H1 (cell line): ENCODE measurements around the gene C5orf52. TPM values are rescaled to one million over a fixed set of nuclear protein-coding genes. Genes with fewer than 3 reads are reported as not detected.

Source experiments
- CTCF ChIA-PET: fragments of 300-600 bp; sonication (Branson Sonifier 250); formaldehyde crosslinking; loops from one replicate; lab custom pipeline; 2021; ENCODE audit not compliant: partially characterized antibody; lab: Charles Lee
- POLR2A ChIA-PET: fragments of 300-600 bp; sonication (Branson Sonifier 250); formaldehyde crosslinking; loops from one replicate; lab custom pipeline; 2021; ENCODE audit warnings: inconsistent platforms; ENCODE audit not compliant: partially characterized antibody; lab: Charles Lee
- DNase-seq, 2 experiments: peaks; one replicate each; pipeline versions ENCODE4 v3.0.0 to v3.0.0-alpha.2; 2010 to 2022; ENCODE audit warnings: low spot score in 2 of 2, low read depth in 1 of 2, mixed read lengths in 1 of 2
- FAIRE-seq: peaks from 2 replicates; lab custom pipeline; 2011; peaks lifted over from hg19 to GRCh38; lab: Jason Lieb, UNC
- H2AFZ ChIP-seq: 2 replicates; pipeline ENCODE4 v1.8.1; 2012; ENCODE audit warnings: low read length, inconsistent platforms
- H2AK5ac ChIP-seq: 2 replicates; pipeline ENCODE4 v1.6.1; 2013; ENCODE audit warnings: low read depth, low read length
- H2BK120ac ChIP-seq: replicated peaks from 2 replicates; pipeline ENCODE3; 2013; ENCODE audit warnings: low read depth, low read length, inconsistent platforms
- H2BK12ac ChIP-seq: 2 replicates; pipeline ENCODE4 v1.6.1; 2013; ENCODE audit warnings: low read depth, low read length
- H2BK15ac ChIP-seq: 2 replicates; pipeline ENCODE4 v1.6.1; 2013; ENCODE audit warnings: low read length
- H2BK20ac ChIP-seq: 2 replicates; pipeline ENCODE4 v1.6.1; 2013; ENCODE audit warnings: low read length
- H2BK5ac ChIP-seq: 2 replicates; pipeline ENCODE4 v1.6.1; 2013; ENCODE audit warnings: low read depth, low read length
- H3K14ac ChIP-seq: 2 replicates; pipeline ENCODE4 v1.6.1; 2013; ENCODE audit warnings: inconsistent platforms; ENCODE audit not compliant: insufficient read length
- H3K18ac ChIP-seq: 2 replicates; pipeline ENCODE4 v1.6.1; 2013; ENCODE audit warnings: low read length; ENCODE audit errors: extremely low read depth
- H3K23ac ChIP-seq: 2 replicates; pipeline ENCODE4 v1.6.1; 2013; ENCODE audit warnings: inconsistent platforms; ENCODE audit not compliant: insufficient read length
- H3K23me2 ChIP-seq: 2 replicates; pipeline ENCODE4 v1.6.1; 2013; ENCODE audit warnings: low read depth, low read length
- H3K27ac ChIP-seq: 2 replicates; pipeline ENCODE4 v1.6.1; 2011; ENCODE audit warnings: low read depth, low read length, inconsistent platforms
- H3K27me3 ChIP-seq, 4 experiments: replicated peaks in 1 of 4; 1 replicate in 1 of 4; 2 replicates in 3 of 4; pipeline versions ENCODE4 v1.6.1 to v1.8.1; 2011 to 2013; ENCODE audit warnings: low read length in 3 of 4, mild to moderate bottlenecking in 3 of 4, inconsistent platforms in 2 of 4, mixed read lengths in 2 of 4, moderate library complexity in 1 of 4; ENCODE audit not compliant: control insufficient read depth in 3 of 4, insufficient read depth in 3 of 4; ENCODE audit errors: extremely low read depth in 1 of 4
- H3K36me3 ChIP-seq, 4 experiments: 2 replicates each; pipeline versions ENCODE4 v1.6.1 to v1.8.1; 2011 to 2013; ENCODE audit warnings: mild to moderate bottlenecking in 4 of 4, low read length in 3 of 4, moderate library complexity in 2 of 4, control low read depth in 1 of 4, inconsistent platforms in 1 of 4; ENCODE audit not compliant: insufficient read depth in 4 of 4, control insufficient read depth in 2 of 4
- H3K4ac ChIP-seq: replicated peaks from 2 replicates; pipeline ENCODE3; 2013; ENCODE audit warnings: low read length, low read depth, mixed read lengths, inconsistent platforms; ENCODE audit not compliant: insufficient read length
- H3K4me1 ChIP-seq, 4 experiments: replicated peaks in 1 of 4; 1 replicate in 1 of 4; 2 replicates in 3 of 4; pipeline versions ENCODE4 v1.6.1 to v1.8.1; 2011 to 2013; ENCODE audit warnings: low read length in 3 of 4, inconsistent platforms in 2 of 4, mixed read lengths in 1 of 4; ENCODE audit not compliant: insufficient read depth in 4 of 4, control insufficient read depth in 3 of 4
- H3K4me2 ChIP-seq, 2 experiments: 2 replicates each; pipeline versions ENCODE4 v1.6.1 to v1.8.1; 2011 to 2013; ENCODE audit warnings: low read depth in 2 of 2, low read length in 2 of 2, control low read depth in 1 of 2, inconsistent platforms in 1 of 2, mild to moderate bottlenecking in 1 of 2; ENCODE audit not compliant: insufficient read depth in 1 of 2
- H3K4me3 ChIP-seq, 4 experiments: fragments of 200-600, 300-600 bp in 1 of 4; sonication (generic), shearing (Covaris generic), sonication (Bioruptor Twin) in 1 of 4; 2 replicates each; pipeline versions ENCODE4 v1.5.1 to v1.8.1; 2011 to 2016; ENCODE audit warnings: low read length in 4 of 4, low read depth in 3 of 4, control low read depth in 2 of 4, inconsistent platforms in 2 of 4, mild to moderate bottlenecking in 2 of 4, mixed read lengths in 1 of 4, moderate library complexity in 1 of 4; ENCODE audit not compliant: insufficient read depth in 2 of 4; ENCODE audit errors: extremely low read depth in 1 of 4
- H3K56ac ChIP-seq: replicated peaks from 2 replicates; pipeline ENCODE3; 2013; ENCODE audit warnings: low read depth, mild to moderate bottlenecking, mixed read lengths, low read length, inconsistent platforms; ENCODE audit not compliant: insufficient read length
- H3K79me1 ChIP-seq: 2 replicates; pipeline ENCODE4 v1.6.1; 2013; ENCODE audit warnings: low read depth, low read length, control low read depth
- H3K79me2 ChIP-seq, 2 experiments: 2 replicates each; pipeline versions ENCODE4 v1.6.1 to v1.8.1; 2012 to 2013; ENCODE audit warnings: low read length in 2 of 2, mild to moderate bottlenecking in 2 of 2, inconsistent platforms in 1 of 2; ENCODE audit not compliant: insufficient read depth in 2 of 2, control insufficient read depth in 1 of 2
- H3K9ac ChIP-seq, 4 experiments: replicated peaks in 1 of 4; 1 replicate in 1 of 4; 2 replicates in 3 of 4; pipeline versions ENCODE4 v1.6.1 to v1.8.1; 2011 to 2013; ENCODE audit warnings: low read depth in 3 of 4, low read length in 3 of 4, control low read depth in 2 of 4, mild to moderate bottlenecking in 2 of 4, moderate library complexity in 2 of 4, inconsistent platforms in 1 of 4; ENCODE audit errors: extremely low read depth in 1 of 4
- H3K9me3 ChIP-seq, 2 experiments: 2 replicates each; pipeline versions ENCODE4 v1.6.1 to v1.8.1; 2012 to 2013; ENCODE audit warnings: mild to moderate bottlenecking in 2 of 2, moderate library complexity in 2 of 2, control low read depth in 1 of 2, inconsistent platforms in 1 of 2, low read depth in 1 of 2, low read length in 1 of 2, mixed read lengths in 1 of 2; ENCODE audit not compliant: insufficient read depth in 2 of 2
- H4K20me1 ChIP-seq, 2 experiments: replicated peaks in 1 of 2; 2 replicates each; pipeline versions ENCODE3 to v1.8.1; 2011 to 2013; ENCODE audit warnings: inconsistent platforms in 2 of 2, low read length in 2 of 2, mild to moderate bottlenecking in 1 of 2; ENCODE audit not compliant: insufficient read depth in 2 of 2, control insufficient read depth in 1 of 2
- H4K5ac ChIP-seq: 2 replicates; pipeline ENCODE4 v1.6.1; 2013; ENCODE audit warnings: low read length, low read depth, mixed read lengths, inconsistent platforms; ENCODE audit not compliant: insufficient read length
- H4K8ac ChIP-seq: 2 replicates; pipeline ENCODE4 v1.8.0; 2013; ENCODE audit warnings: mild to moderate bottlenecking, moderate library complexity, low read length, inconsistent platforms; ENCODE audit not compliant: insufficient read depth; ENCODE audit errors: extremely low read depth
- H4K91ac ChIP-seq: replicated peaks from 2 replicates; pipeline ENCODE3; 2013; ENCODE audit warnings: low read length, mixed read lengths, inconsistent platforms; ENCODE audit not compliant: insufficient read length
- CEBPB ChIP-seq: IDR thresholded peaks from 2 replicates; pipeline ENCODE4 v1.6.1; 2012; ENCODE audit warnings: low read depth, low read length
- CHD1 ChIP-seq: IDR thresholded peaks from 2 replicates; pipeline ENCODE4 v1.6.1; 2012; ENCODE audit warnings: low read depth, low read length, improper control_type of control experiment
- WGBS, 2 experiments: shearing (Covaris generic) in 1 of 2; methylation state at CpG; one replicate each; pipeline versions ENCODE4 v1.1.6 to v1.1.7; 2013 to 2015; ENCODE audit warnings: low lambda C conversion rate in 2 of 2, mixed read lengths in 2 of 2, inconsistent platforms in 1 of 2, low coverage in 1 of 2, missing lambda C conversion rate in 1 of 2; ENCODE audit not compliant: insufficient replicate concordance in 2 of 2, insufficient coverage in 1 of 2, insufficient read length in 1 of 2; ENCODE audit errors: extremely low coverage in 1 of 2, missing lambda C conversion rate in 1 of 2; 5-methylcytosine and 5-hydroxymethylcytosine counted together
- polyA plus RNA-seq, 7 experiments: library from polyadenylated mRNA; depleted of rRNA in 3 of 7; stranded (reverse) in 5 of 7; unstranded in 2 of 7; fragments of >200 nt in 5 of 7; fragments of 200-250 nt in 2 of 7; gene quantifications; 1 replicate in 5 of 7; 2 replicates in 1 of 7; 4 replicates in 1 of 7; pipeline versions ENCODE4 v1.2.1 to v1.2.3, GENCODE V29; 2011 to 2013; ENCODE audit warnings: missing spikeins in 2 of 7, mixed read lengths in 2 of 7
- total RNA-seq: library from RNA; stranded (reverse); fragmentation: NEBNext Ultra II Directional; extraction: Animal tissue kit (Norgen Biotek cat#: 25700); gene quantifications from 2 replicates; pipeline ENCODE4 v1.2.1, GENCODE V29; 2021

The C5orf52 gene
- total and polyA plus RNA-seq, 2 of the 8 experiments (the other 6 are each of a cell fraction or from before 2014, with no cell fraction given), result not detected

DNA sequence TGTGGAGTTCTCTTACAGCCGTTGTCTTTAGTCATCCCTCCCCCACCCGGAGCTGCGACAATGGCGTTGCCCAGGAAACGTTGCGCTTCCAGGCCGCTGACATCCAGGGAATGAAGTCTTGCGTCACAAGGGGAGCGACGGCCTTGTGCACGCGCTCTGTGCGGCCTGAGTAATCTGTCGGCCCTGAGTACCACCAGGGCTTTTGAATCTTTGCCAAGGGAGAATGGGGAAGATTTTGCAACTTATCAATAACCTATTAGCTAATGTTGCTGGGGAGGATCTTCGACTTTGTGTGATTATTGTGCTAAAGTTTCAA lies 19.0 kb upstream of the C5orf52 start, which contains the start of gene SOX30:
SOX30 (minus strand) TSS at position 62 of the 316 bp plus-strand sequence. CDS start 360 bp downstream, outside the sequence.
- ChIA-PET POLR2A (no interaction called here), CTCF (interaction anchor here (1.2 to 2.8 kb wide), 5 partner anchors 8 to 91 kb away, joined by 4 to 14 read pairs (median 8); partner anchors contain the start of gene LSM11)
- TF ChIP-seq CHD1 (no peak), CEBPB (peak; percentile 65)
- Histone ChIP-seq H4K8ac (peak within 1 kb of the TSS; percentile 88; the same call in 1 of the 2 replicates), H4K5ac (no peak within 1 kb of the TSS), H4K91ac (peak within 1 kb of the TSS; percentile 91), H2BK12ac (peak within 1 kb of the TSS; percentile 77; the same call in 1 of the 2 replicates), H3K4me1 (no peaks in the 10 kb centered on the region), H3K27ac (no peak within 1 kb of the TSS), H3K23ac (no peak within 1 kb of the TSS), H2AFZ (peak within 1 kb of the TSS; percentile 38; the same call in 1 of the 2 replicates), H3K9ac (peak within 1 kb of the TSS in 1 of 4 experiments; percentile 25; a peak in 1 of 7 replicates), H3K79me1 (no peaks in the 10 kb centered on the region), H3K4me2 (peak within 1 kb of the TSS; percentile 58 to 60), H3K14ac (no peak within 1 kb of the TSS), H3K9me3 (peaks cover 10 to 21% of the 10 kb centered on the region in 2 experiments), H3K18ac (peak within 1 kb of the TSS; percentile 42), H2BK120ac (peak within 1 kb of the TSS; percentile 72), H2BK20ac (no peak within 1 kb of the TSS), H3K79me2 (no peaks in the 10 kb centered on the region), H3K4me3 (peak within 1 kb of the TSS; percentile 21 to 52 (median 32); a peak in 6 of 8 replicates), H4K20me1 (no peaks in the 10 kb centered on the region), H3K36me3 (no peaks in the 10 kb centered on the region), H3K56ac (no peak within 1 kb of the TSS), H3K27me3 (peaks cover 0 to 7% (median 3%) of the 10 kb centered on the region in 4 experiments; a peak in 6 of 7 replicates), H3K4ac (no peak within 1 kb of the TSS), H2BK15ac (0 out of 2 replicates have a peak within 1 kb of the TSS, but pooled peaks have one; percentile 81), H2AK5ac (no peak within 1 kb of the TSS), H3K23me2 (no peaks in the 10 kb centered on the region; the same call in 1 of the 2 replicates), H2BK5ac (no peak within 1 kb of the TSS)
- 96% methylated on average over 15 of the region's 15 CpGs; no CpG with 5 or more reads in 1 of the 2 experiments for WGBS, 2 experiments
- FAIRE-seq (no peak), DNase-seq (no peak)
